ENCODE results near the gene H1-8. TPM values are rescaled to one million over a fixed set of nuclear protein-coding genes. Genes with fewer than 3 reads are reported as not detected.
A peak's percentile ranks its signal among the peaks of the same experiment; 100 is the strongest.

The H1-8 gene
- total RNA-seq, 2 experiments from 2014 or later: not detected

- Mint-ChIP-seq H3K4me1 (no peaks in the 10 kb centered on the region), H3K9me3 (no peaks in the 10 kb centered on the region), H3K27me3 (no peaks in the 10 kb centered on the region), H3K27ac (no peak overlapping the region), H3K36me3 (no peaks in the 10 kb centered on the region), H3K4me3 (no peak overlapping the region)
- DNase-seq: no peak
Observed at GRCh38 chr3:129563850-129564535, 21.0 kb downstream of the H1-8 start.

GRCh38 chr3:129564981-129565644 lies 22.1 kb downstream of the H1-8 start:
- Mint-ChIP-seq H3K4me3 (no peak overlapping the region), H3K9me3 (no peaks in the 10 kb centered on the region), H3K27me3 (no peaks in the 10 kb centered on the region), H3K27ac (no peak overlapping the region), H3K4me1 (no peaks in the 10 kb centered on the region), H3K36me3 (no peaks in the 10 kb centered on the region)
- DNase-seq: no peak

DNA sequence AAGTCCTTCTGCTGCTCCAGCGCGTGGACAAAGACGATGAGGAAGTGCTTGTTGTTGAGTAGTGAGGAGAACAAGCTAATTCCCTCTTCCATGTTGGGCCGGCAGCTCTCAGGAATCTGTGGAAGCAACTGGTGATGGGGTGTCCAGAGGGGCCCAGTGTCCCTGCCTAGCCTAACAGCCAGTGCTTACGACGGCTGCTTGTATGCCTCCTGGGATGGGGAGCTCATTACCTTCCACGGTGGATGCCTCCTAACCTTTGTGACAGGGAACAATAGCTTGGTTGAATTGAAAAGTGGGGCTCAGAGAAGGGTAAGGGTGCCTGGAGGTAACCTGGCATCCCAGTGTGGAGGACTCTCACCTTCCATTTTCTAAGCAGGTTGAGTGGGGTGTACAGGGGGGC lies 22.9 kb downstream of the H1-8 start:
- H3K9me3 Mint-ChIP-seq: no peaks in the 10 kb centered on the region
- H3K27me3 Mint-ChIP-seq: no peaks in the 10 kb centered on the region
- no peak overlapping the region for H3K27ac Mint-ChIP-seq
- no peaks in the 10 kb centered on the region for H3K4me1 Mint-ChIP-seq
- H3K36me3 Mint-ChIP-seq: no peaks in the 10 kb centered on the region
- no peak for DNase-seq
- H3K4me3 Mint-ChIP-seq: no peak overlapping the region

- no peak for DNase-seq
- Mint-ChIP-seq H3K27ac (no peak overlapping the region), H3K4me3 (no peak overlapping the region), H3K4me1 (no peaks in the 10 kb centered on the region), H3K9me3 (no peaks in the 10 kb centered on the region), H3K27me3 (no peaks in the 10 kb centered on the region), H3K36me3 (no peaks in the 10 kb centered on the region)
Observed at GRCh38 chr3:129567176-129567705, 24.3 kb downstream of the H1-8 start.

DNA sequence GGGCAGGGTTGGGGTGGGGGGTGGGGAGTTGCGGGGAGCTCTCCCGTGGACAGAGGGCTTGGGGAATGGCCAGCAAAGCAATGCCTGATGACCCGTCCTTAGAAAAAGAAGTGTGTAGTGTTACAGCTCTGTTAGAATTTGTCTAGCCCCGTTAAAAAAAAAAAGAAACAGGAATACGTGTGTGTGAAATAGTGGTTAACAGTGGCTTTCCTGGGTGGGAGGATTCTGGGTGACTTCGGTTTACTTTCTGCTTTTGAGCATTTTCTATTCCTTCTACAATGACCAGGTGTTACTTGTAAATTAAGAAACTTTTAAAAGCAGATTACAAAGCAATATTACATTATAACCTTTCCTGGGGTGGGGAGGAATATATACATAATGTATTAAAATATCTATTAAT lies 25.0 kb downstream of the H1-8 start:
- Mint-ChIP-seq H3K9me3 (no peaks in the 10 kb centered on the region), H3K36me3 (no peaks in the 10 kb centered on the region), H3K27me3 (no peaks in the 10 kb centered on the region), H3K4me1 (no peaks in the 10 kb centered on the region), H3K4me3 (no peak overlapping the region), H3K27ac (no peak overlapping the region)
- DNase-seq: no peak

DNA sequence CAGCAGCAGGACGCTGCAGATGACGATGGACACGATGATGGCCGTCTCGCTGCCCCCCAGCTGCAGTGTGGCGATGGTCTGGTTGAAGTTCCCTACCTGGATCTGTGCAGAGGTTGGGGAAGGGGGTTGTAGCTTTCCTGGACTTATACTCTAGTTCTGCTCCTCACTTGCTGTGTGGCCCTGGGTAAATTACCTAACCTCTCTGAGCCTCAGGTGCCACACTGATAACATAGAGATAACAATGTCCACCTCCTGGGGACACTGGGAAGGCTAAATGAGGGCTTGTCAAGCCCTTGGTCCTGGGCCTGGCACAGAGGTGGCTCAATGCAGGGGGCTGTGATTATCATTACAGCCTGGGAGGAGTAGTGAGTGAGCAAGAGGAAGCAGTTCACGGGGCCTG lies 26.9 kb downstream of the H1-8 start:
- no peak overlapping the region for H3K27ac Mint-ChIP-seq
- H3K4me3 Mint-ChIP-seq: no peak overlapping the region
- no peaks in the 10 kb centered on the region for H3K9me3 Mint-ChIP-seq
- H3K4me1 Mint-ChIP-seq: no peaks in the 10 kb centered on the region
- no peaks in the 10 kb centered on the region for H3K36me3 Mint-ChIP-seq
- H3K27me3 Mint-ChIP-seq: no peaks in the 10 kb centered on the region
- no peak for DNase-seq

DNA sequence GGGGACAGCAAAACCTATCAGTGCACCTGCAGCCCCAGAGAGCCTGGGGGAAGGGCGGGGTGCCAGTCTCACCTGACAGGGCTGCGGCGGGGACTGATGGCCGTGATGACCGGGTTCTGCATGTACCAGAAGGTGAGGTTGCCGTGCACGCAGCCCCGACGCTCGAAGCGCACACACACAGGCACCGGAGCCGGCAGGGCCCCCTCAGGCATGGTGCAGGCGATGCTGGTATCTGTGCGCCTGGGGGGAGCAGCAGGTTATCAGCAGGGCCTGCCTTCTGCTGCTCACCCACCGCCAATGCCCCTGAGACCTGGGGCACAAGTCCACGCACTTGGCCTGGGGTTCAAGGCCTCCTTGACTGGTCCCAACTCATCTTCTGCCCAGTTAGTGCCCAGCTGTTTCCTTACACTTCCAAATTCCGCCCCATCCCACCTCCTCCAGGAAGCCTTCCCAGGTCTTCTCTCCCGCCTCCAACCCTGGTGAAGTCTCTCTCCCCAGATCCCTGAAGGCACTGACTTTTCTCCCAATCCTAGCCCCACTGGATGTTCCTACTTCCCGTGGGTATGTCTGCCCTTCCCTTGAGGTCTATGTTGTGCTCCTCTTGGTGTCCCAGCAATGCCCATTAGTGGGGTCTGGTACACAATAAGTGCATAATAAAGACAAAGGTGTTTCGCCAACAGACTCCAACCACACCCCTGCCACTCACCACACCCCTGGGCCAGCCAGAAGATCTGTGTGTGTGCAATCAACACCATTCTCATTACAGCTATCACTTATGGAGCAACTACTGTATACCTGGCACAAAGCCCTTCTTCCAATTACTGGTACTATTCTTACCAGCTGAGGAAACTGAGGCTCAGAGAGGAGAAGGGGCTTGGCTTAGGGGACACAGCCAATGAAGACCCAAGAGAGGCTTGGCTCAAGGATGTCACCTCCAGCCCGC lies 28.9 kb downstream of the H1-8 start:
- Mint-ChIP-seq H3K27me3 (no peaks in the 10 kb centered on the region), H3K4me3 (no peak overlapping the region), H3K27ac (no peak overlapping the region), H3K36me3 (no peaks in the 10 kb centered on the region), H3K9me3 (no peaks in the 10 kb centered on the region), H3K4me1 (peaks cover 11% of the 10 kb centered on the region)
- no peak for DNase-seq

DNA sequence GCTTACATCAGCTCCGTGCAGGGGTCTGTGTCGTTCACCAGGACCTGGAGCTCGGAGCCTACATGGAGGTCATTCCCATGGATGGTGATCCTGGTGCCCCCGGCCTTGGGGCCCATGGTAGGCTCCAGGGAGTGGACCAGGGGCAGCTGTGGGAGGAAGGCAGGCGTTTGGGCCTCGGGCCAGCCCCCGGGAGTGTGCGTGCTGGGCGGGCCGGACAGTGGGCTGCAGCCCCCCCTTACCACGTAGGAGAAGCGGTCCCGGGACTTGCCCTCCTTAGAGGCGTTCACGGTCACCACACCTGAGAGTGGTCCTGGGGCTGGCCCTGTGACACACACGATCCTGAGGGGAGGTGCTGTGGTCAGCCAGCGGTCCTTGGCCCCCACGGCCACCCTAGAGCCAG lies 29.6 kb downstream of the H1-8 start:
- H3K36me3 Mint-ChIP-seq: no peaks in the 10 kb centered on the region

GRCh38 chr3:129573493-129573892 lies 30.5 kb downstream of the H1-8 start:
- DNase-seq: no peak
- no peak overlapping the region for H3K4me3 Mint-ChIP-seq
- no peaks in the 10 kb centered on the region for H3K9me3 Mint-ChIP-seq
- no peaks in the 10 kb centered on the region for H3K36me3 Mint-ChIP-seq
- H3K4me1 Mint-ChIP-seq: peaks cover 14% of the 10 kb centered on the region
- H3K27ac Mint-ChIP-seq: no peak overlapping the region
- H3K27me3 Mint-ChIP-seq: no peaks in the 10 kb centered on the region

More for the DNA sequence above, 29.6 kb downstream of the H1-8 start:
- Mint-ChIP-seq H3K27ac (no peak overlapping the region), H3K4me3 (no peak overlapping the region), H3K9me3 (no peaks in the 10 kb centered on the region), H3K4me1 (peaks cover 12% of the 10 kb centered on the region), H3K27me3 (no peaks in the 10 kb centered on the region)
- DNase-seq: no peak

DNA sequence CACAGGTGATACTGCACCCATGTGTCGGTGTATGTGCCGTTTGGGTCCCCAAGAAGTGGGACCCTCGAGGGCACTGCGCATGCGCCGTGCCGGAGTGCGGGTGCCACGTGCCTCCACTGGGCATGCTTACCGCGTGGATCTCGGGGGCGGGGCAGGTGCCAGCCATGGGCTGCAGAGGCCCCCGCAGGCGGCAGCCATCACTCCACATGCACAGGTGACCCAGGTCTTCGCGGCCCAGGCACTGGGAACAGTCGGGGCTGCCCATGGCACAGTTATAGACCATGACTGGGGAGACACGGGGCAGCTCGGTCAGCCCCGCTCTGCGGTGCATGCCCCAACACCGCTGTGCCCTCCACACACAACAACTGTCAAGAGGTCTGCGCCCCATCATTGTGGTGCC lies 31.2 kb downstream of the H1-8 start:
- DNase-seq: no peak
- Mint-ChIP-seq H3K36me3 (no peaks in the 10 kb centered on the region), H3K4me1 (peaks cover 16% of the 10 kb centered on the region), H3K27me3 (no peaks in the 10 kb centered on the region), H3K4me3 (no peak overlapping the region), H3K9me3 (no peaks in the 10 kb centered on the region), H3K27ac (no peak overlapping the region)

DNA sequence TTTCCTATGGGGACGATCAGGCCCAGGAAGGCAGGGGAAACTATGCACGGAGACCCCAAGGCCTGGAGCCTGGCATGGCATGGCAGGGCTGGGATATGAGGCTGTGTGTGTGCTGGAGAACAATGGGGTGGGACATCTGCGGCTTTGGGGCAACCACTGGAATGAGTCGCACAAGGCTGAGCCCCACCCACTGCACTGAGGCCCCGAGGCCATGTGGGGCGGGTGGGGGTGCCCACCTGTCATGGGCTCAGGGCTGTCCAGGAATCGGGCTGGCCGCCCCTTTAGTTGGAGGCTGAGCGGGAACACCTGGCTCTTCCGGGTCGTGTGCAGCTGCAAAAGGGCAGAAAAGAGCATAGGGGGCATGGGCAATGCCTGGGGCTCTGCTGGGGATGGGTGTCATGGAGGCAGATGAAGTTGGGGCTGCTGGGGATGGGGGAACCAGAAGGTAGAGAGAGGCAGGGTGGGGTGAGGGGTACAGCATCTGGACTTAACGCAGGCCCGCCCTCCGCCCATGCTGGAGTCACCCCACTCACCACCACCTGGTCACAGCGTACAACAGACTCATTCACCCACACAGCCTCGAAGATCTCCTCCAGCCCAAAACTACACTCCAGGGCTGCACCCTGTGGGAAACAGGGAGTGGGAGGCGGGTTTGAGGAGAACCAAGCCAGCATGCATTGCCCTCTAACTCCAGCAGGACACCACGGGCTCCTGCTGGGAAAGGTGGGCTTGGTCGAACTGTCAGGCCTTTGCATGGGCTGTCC lies 32.4 kb downstream of the H1-8 start:
- H3K36me3 Mint-ChIP-seq: no peaks in the 10 kb centered on the region
- no peak overlapping the region for H3K4me3 Mint-ChIP-seq
- H3K27me3 Mint-ChIP-seq: no peaks in the 10 kb centered on the region
- peaks cover 16% of the 10 kb centered on the region for H3K4me1 Mint-ChIP-seq
- DNase-seq: no peak
- H3K9me3 Mint-ChIP-seq: no peaks in the 10 kb centered on the region
- H3K27ac Mint-ChIP-seq: no peak overlapping the region

DNA sequence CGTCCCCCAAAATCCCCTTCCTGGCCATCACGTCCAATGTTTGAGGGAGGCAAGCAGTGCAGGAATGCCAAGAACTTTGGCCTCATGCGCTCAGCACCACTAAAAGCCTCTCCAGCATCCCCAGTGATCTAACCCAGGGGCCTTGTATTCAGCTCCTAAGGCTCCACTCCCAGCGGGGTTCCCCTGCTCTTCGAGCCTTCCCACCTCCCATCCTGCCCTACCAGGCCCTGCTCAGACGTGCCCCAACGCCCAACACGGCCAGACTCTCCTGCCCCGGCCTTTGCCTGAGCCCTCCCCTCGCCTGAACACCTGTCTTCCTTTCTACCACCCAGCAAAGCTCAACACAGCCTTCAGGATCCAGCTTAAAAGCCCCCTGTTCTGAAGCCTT lies 33.0 kb downstream of the H1-8 start:
- Mint-ChIP-seq H3K4me3 (no peak overlapping the region), H3K9me3 (no peaks in the 10 kb centered on the region), H3K36me3 (no peaks in the 10 kb centered on the region), H3K4me1 (peaks cover 16% of the 10 kb centered on the region), H3K27me3 (no peaks in the 10 kb centered on the region), H3K27ac (no peak overlapping the region)
- no peak for DNase-seq

GRCh38 chr3:129576514-129577352 lies 33.8 kb downstream of the H1-8 start:
- Mint-ChIP-seq H3K9me3 (no peaks in the 10 kb centered on the region), H3K27me3 (no peaks in the 10 kb centered on the region), H3K4me1 (peaks cover 16% of the 10 kb centered on the region), H3K4me3 (no peak overlapping the region), H3K27ac (peak overlapping the region; percentile 66), H3K36me3 (no peaks in the 10 kb centered on the region)
- DNase-seq: peak; percentile 28

DNA sequence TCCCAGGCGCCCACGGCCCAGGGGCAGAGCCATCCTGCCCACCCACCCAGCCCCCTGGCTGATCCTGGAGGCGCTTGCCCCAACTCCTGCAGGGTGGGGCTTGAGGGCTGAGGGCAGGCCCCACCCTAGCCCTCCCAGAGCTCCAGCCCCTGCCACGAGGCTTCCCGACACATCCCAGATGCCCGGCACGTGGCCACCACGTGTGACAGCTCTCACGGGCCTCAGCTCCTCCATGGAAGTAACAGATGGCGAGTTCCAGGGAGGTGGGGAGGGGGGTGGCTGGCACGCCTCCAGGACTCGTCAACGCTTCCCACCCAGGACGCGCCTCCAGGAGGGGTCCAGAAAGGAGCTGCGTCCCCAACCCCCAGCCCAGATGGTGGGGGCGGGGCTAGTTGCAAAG lies 34.4 kb downstream of the H1-8 start:
- Mint-ChIP-seq H3K27ac (no peak overlapping the region), H3K4me1 (peaks cover 16% of the 10 kb centered on the region), H3K36me3 (no peaks in the 10 kb centered on the region), H3K9me3 (no peaks in the 10 kb centered on the region), H3K27me3 (no peaks in the 10 kb centered on the region), H3K4me3 (no peak overlapping the region)
- DNase-seq: no peak
